ENCODE measurements around the gene RPL9.

DNA sequence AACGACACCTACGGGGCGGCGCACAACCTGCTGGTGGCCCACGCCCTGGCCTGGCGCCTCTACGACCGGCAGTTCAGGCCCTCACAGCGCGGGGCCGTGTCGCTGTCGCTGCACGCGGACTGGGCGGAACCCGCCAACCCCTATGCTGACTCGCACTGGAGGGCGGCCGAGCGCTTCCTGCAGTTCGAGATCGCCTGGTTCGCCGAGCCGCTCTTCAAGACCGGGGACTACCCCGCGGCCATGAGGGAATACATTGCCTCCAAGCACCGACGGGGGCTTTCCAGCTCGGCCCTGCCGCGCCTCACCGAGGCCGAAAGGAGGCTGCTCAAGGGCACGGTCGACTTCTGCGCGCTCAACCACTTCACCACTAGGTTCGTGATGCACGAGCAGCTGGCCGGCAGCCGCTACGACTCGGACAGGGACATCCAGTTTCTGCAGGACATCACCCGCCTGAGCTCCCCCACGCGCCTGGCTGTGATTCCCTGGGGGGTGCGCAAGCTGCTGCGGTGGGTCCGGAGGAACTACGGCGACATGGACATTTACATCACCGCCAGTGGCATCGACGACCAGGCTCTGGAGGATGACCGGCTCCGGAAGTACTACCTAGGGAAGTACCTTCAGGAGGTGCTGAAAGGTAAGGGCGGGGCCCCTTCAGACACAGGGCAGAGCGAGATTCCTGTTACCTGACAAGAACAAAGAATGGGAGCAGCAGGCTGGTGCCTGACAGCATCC lies 11.7 kb downstream of the RPL9 start:
- TF ChIP-seq, protein P1, sequence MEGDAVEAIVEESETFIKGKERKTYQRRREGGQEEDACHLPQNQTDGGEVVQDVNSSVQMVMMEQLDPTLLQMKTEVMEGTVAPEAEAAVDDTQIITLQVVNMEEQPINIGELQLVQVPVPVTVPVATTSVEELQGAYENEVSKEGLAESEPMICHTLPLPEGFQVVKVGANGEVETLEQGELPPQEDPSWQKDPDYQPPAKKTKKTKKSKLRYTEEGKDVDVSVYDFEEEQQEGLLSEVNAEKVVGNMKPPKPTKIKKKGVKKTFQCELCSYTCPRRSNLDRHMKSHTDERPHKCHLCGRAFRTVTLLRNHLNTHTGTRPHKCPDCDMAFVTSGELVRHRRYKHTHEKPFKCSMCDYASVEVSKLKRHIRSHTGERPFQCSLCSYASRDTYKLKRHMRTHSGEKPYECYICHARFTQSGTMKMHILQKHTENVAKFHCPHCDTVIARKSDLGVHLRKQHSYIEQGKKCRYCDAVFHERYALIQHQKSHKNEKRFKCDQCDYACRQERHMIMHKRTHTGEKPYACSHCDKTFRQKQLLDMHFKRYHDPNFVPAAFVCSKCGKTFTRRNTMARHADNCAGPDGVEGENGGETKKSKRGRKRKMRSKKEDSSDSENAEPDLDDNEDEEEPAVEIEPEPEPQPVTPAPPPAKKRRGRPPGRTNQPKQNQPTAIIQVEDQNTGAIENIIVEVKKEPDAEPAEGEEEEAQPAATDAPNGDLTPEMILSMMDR (IDR thresholded peaks at IDR 0.05): peak in 4 of 6 experiments; percentile 17 to 41 (median 35)
- TF ChIP-seq POLR2A (IDR thresholded peaks at IDR 0.05): peak in 1 of 2 donors; percentile 23
